HG03521 (cell line): Measurements from ENCODE around the gene TMEM116.
"Not testable (repeated sequence)": the region's sequence is repeated elsewhere in the genome, so short reads cannot be mapped to it uniquely, and the experiment has no call there.

Source experiments
- ATAC-seq: cut with Tn5 transposase; IDR thresholded peaks from one replicate; pipeline ENCODE4 v1.9.1; 2021; ENCODE audit warnings: mild to moderate bottlenecking, moderate library complexity; ENCODE audit not compliant: unreplicated experiment

Gene TMEM116

GRCh38 chr12:112012775-112013600 is at the start of gene TMEM116, which contains the start of gene ERP29:
Gene TMEM116, minus strand, starts transcription at chr12:112013165. Its CDS starts 7,895 bp downstream, at chr12:112005270.
Gene ERP29, plus strand, starts transcription at chr12:112013426. Its CDS starts 40 bp downstream, at chr12:112013466.
- ATAC-seq: peak; percentile 66

- ATAC-seq: no peak
These were observed 48.2 kb upstream of the TMEM116 start for GRCh38 chr12:112061137-112061536.

- no peak for ATAC-seq
These were observed 36.4 kb upstream of the TMEM116 start for GRCh38 chr12:112049351-112049750.

GRCh38 chr12:112046003-112046402 is 33.0 kb upstream of the TMEM116 start:
- ATAC-seq: no peak

GRCh38 chr12:112036614-112037013 is 23.6 kb upstream of the TMEM116 start:
- not testable (repeated sequence) for ATAC-seq

GRCh38 chr12:112035219-112035785 is 22.3 kb upstream of the TMEM116 start:
- no peak for ATAC-seq

GRCh38 chr12:112032292-112032691 is 19.3 kb upstream of the TMEM116 start:
- no peak for ATAC-seq

GRCh38 chr12:112031472-112031871 is 18.5 kb upstream of the TMEM116 start:
- no peak for ATAC-seq

GRCh38 chr12:112029301-112029700 is 16.3 kb upstream of the TMEM116 start:
- no peak for ATAC-seq

GRCh38 chr12:112025808-112026375 is 12.9 kb upstream of the TMEM116 start:
- no peak for ATAC-seq

GRCh38 chr12:112023759-112024396 is 10.9 kb upstream of the TMEM116 start:
- no peak for ATAC-seq

- no peak for ATAC-seq
These were observed 9.5 kb upstream of the TMEM116 start for GRCh38 chr12:112022241-112023016.

GRCh38 chr12:112020947-112021457 is 8.0 kb upstream of the TMEM116 start:
- no peak for ATAC-seq

- ATAC-seq: no peak
These were observed 5.7 kb upstream of the TMEM116 start for GRCh38 chr12:112018571-112019237.

GRCh38 chr12:112017041-112017440 is 4.1 kb upstream of the TMEM116 start:
- ATAC-seq: no peak

- no peak for ATAC-seq
These were observed 3.0 kb upstream of the TMEM116 start for GRCh38 chr12:112015938-112016337.

GRCh38 chr12:112013601-112014402 is 837 bp upstream of the TMEM116 start:
- peak; percentile 22 for ATAC-seq

- ATAC-seq: no peak
These were observed 1.3 kb downstream of the TMEM116 start for GRCh38 chr12:112011685-112012084.
